Neuronal stem cell (in vitro differentiated cells): Measurements from ENCODE around the gene ATP9B.
"Not testable (repeated sequence)": the region's sequence is repeated elsewhere in the genome, so short reads cannot be mapped to it uniquely, and the experiment has no call there.

ENCODE experiments used
- DNase-seq: peaks from one replicate; pipeline ENCODE4 v3.0.0-alpha.2; 2013; ENCODE audit warnings: low spot score
- H2AFZ ChIP-seq: one replicate; pipeline ENCODE4 v1.6.1; 2013; ENCODE audit warnings: mild to moderate bottlenecking, low read length, inconsistent platforms
- H2AK5ac ChIP-seq: 2 replicates; pipeline ENCODE4 v1.6.1; 2013; ENCODE audit warnings: low read depth, mild to moderate bottlenecking, inconsistent platforms, low read length, moderate library complexity, mixed read lengths
- H2BK120ac ChIP-seq: 2 replicates; pipeline ENCODE4 v1.6.1; 2013; ENCODE audit warnings: low read depth, mild to moderate bottlenecking, inconsistent platforms, low read length, moderate library complexity, mixed read lengths
- H2BK12ac ChIP-seq: one replicate; pipeline ENCODE4 v1.6.1; 2013; ENCODE audit warnings: low read length, inconsistent platforms
- H2BK15ac ChIP-seq: 2 replicates; pipeline ENCODE4 v1.6.1; 2013; ENCODE audit warnings: mild to moderate bottlenecking, low read length, inconsistent platforms, mixed read lengths
- H2BK5ac ChIP-seq: one replicate; pipeline ENCODE4 v1.6.1; 2013; ENCODE audit warnings: inconsistent platforms, mild to moderate bottlenecking, low read length, moderate library complexity
- H3K14ac ChIP-seq: one replicate; pipeline ENCODE4 v1.6.1; 2013; ENCODE audit warnings: low read length, inconsistent platforms
- H3K18ac ChIP-seq: 2 replicates; pipeline ENCODE4 v1.6.1; 2013; ENCODE audit warnings: low read length, inconsistent platforms
- H3K23ac ChIP-seq: 2 replicates; pipeline ENCODE4 v1.6.1; 2013; ENCODE audit warnings: low read depth, mild to moderate bottlenecking, mixed read lengths, low read length, inconsistent platforms; ENCODE audit not compliant: poor library complexity
- H3K27ac ChIP-seq: replicated peaks from 3 replicates; pipeline ENCODE4 v1.5.1; 2013; ENCODE audit warnings: low read length, inconsistent platforms
- H3K27me3 ChIP-seq, 3 experiments: 2 replicates each; pipeline ENCODE4 v1.6.1; 2013; ENCODE audit warnings: low read length in 3 of 3, mild to moderate bottlenecking in 2 of 3, inconsistent platforms in 1 of 3, low read depth in 1 of 3, mixed read lengths in 1 of 3, moderate library complexity in 1 of 3; ENCODE audit not compliant: control insufficient read depth in 3 of 3, insufficient read depth in 3 of 3
- H3K36me3 ChIP-seq, 2 donors: replicated peaks in 1 of 2; 2 replicates each; pipeline ENCODE4 v1.6.1; 2013; ENCODE audit warnings: low read length in 2 of 2; ENCODE audit not compliant: control insufficient read depth in 2 of 2, insufficient read depth in 2 of 2
- H3K4ac ChIP-seq: 2 replicates; pipeline ENCODE4 v1.6.1; 2013; ENCODE audit warnings: inconsistent platforms, mild to moderate bottlenecking, low read length, moderate library complexity
- H3K4me1 ChIP-seq, 2 donors: 1 replicate in 1 of 2; 2 replicates in 1 of 2; pipeline ENCODE4 v1.6.1; 2013; ENCODE audit warnings: low read length in 2 of 2, low read depth in 1 of 2; ENCODE audit not compliant: control insufficient read depth in 2 of 2, insufficient read depth in 1 of 2
- H3K4me2 ChIP-seq: one replicate; pipeline ENCODE4 v1.6.1; 2013; ENCODE audit warnings: mild to moderate bottlenecking, low read length, inconsistent platforms; ENCODE audit not compliant: insufficient read depth, poor library complexity, severe bottlenecking
- H3K4me3 ChIP-seq, 2 donors: 2 replicates each; pipeline ENCODE4 v1.5.1; 2013; ENCODE audit warnings: low read length in 2 of 2, mild to moderate bottlenecking in 2 of 2, inconsistent platforms in 1 of 2, moderate library complexity in 1 of 2
- H3K79me1 ChIP-seq: one replicate; pipeline ENCODE4 v1.6.1; 2013; ENCODE audit warnings: low read depth, mild to moderate bottlenecking, inconsistent platforms, low read length, moderate library complexity
- H3K9ac ChIP-seq: one replicate; pipeline ENCODE4 v1.6.1; 2013; ENCODE audit warnings: mild to moderate bottlenecking, low read depth, low read length, inconsistent platforms; ENCODE audit not compliant: poor library complexity
- H3K9me3 ChIP-seq, 2 donors: replicated peaks in 1 of 2; 2 replicates each; pipeline versions ENCODE3 to v1.6.1; 2013; ENCODE audit warnings: low read length in 2 of 2, mild to moderate bottlenecking in 2 of 2, inconsistent platforms in 1 of 2, low read depth in 1 of 2, mixed read lengths in 1 of 2, moderate library complexity in 1 of 2; ENCODE audit not compliant: control insufficient read depth in 2 of 2, insufficient read depth in 1 of 2
- H4K8ac ChIP-seq: one replicate; pipeline ENCODE4 v1.6.1; 2013; ENCODE audit warnings: low read depth, mild to moderate bottlenecking, inconsistent platforms, low read length, moderate library complexity
- H4K91ac ChIP-seq: one replicate; pipeline ENCODE4 v1.6.1; 2013; ENCODE audit warnings: low read length, low read depth, mild to moderate bottlenecking, inconsistent platforms; ENCODE audit not compliant: poor library complexity
- WGBS, 2 donors: extraction: QIAGEN DNeasy Blood & Tissue Kit; methylation state at CpG; one replicate each; pipeline ENCODE4 v1.1.7; 2013; ENCODE audit warnings: missing lambda C conversion rate in 2 of 2, mixed read lengths in 1 of 2; ENCODE audit not compliant: insufficient read length in 2 of 2, insufficient replicate concordance in 1 of 2; ENCODE audit errors: extremely low coverage in 2 of 2; 5-methylcytosine and 5-hydroxymethylcytosine counted together

Gene ATP9B

GRCh38 chr18:79260510-79260909, 191.3 kb downstream of the ATP9B start:
- Histone ChIP-seq H3K4me1 (peaks cover 0 to 5% of the 10 kb centered on the region in 2 donors), H3K4me3 (no peak overlapping the region), H2AFZ (no peak overlapping the region), H3K18ac (no peak overlapping the region), H3K79me1 (no peaks in the 10 kb centered on the region), H2BK120ac (no peak overlapping the region), H3K9me3 (no peaks in the 10 kb centered on the region), H3K4me2 (no peak overlapping the region), H2BK5ac (no peak overlapping the region), H3K4ac (no peak overlapping the region), H3K27ac (no peak overlapping the region), H4K91ac (no peak overlapping the region), H3K27me3 (no peaks in the 10 kb centered on the region), H3K23ac (no peak overlapping the region), H3K9ac (no peak overlapping the region), H3K14ac (no peak overlapping the region), H2AK5ac (no peak overlapping the region), H2BK15ac (no peak overlapping the region), H2BK12ac (no peak overlapping the region), H4K8ac (no peak overlapping the region), H3K36me3 (peaks cover 0 to under 1% of the 10 kb centered on the region in 2 donors)
- no CpG with 5 or more reads among the region's 1 CpG for WGBS, 2 donors
- no peak for DNase-seq

- not testable (repeated sequence) for H2AFZ ChIP-seq, H3K36me3 ChIP-seq, H3K4me3 ChIP-seq, H3K9me3 ChIP-seq, H3K9ac ChIP-seq, H2AK5ac ChIP-seq, H4K91ac ChIP-seq, H2BK12ac ChIP-seq, H3K18ac ChIP-seq, H2BK15ac ChIP-seq, H2BK120ac ChIP-seq, H3K23ac ChIP-seq, H3K4me2 ChIP-seq, H3K27ac ChIP-seq, H2BK5ac ChIP-seq, H3K14ac ChIP-seq, H4K8ac ChIP-seq, H3K27me3 ChIP-seq, H3K4ac ChIP-seq, DNase-seq, H3K79me1 ChIP-seq, H3K4me1 ChIP-seq
- WGBS, 2 donors = no CpG with 5 or more reads among the region's 9 CpGs
Observed at GRCh38 chr18:79265068-79265467, 195.9 kb downstream of the ATP9B start.

- not testable (repeated sequence) for H2AFZ ChIP-seq, H3K9ac ChIP-seq, DNase-seq, H3K18ac ChIP-seq, H3K9me3 ChIP-seq, H2BK120ac ChIP-seq, H3K14ac ChIP-seq, H4K8ac ChIP-seq, H3K27me3 ChIP-seq, H4K91ac ChIP-seq, H2AK5ac ChIP-seq, H2BK15ac ChIP-seq, H3K27ac ChIP-seq, H3K23ac ChIP-seq, H3K4ac ChIP-seq, H3K4me2 ChIP-seq, H2BK5ac ChIP-seq, H3K4me1 ChIP-seq, H3K36me3 ChIP-seq, H2BK12ac ChIP-seq, H3K4me3 ChIP-seq, H3K79me1 ChIP-seq
Observed at GRCh38 chr18:79271812-79272211, 202.6 kb downstream of the ATP9B start.

GRCh38 chr18:79272916-79273315, 203.7 kb downstream of the ATP9B start:
- Histone ChIP-seq H3K9ac (no peak overlapping the region), H3K27ac (no peak overlapping the region), H3K23ac (no peak overlapping the region), H3K18ac (no peak overlapping the region), H3K4me3 (no peak overlapping the region), H3K4ac (no peak overlapping the region), H4K91ac (no peak overlapping the region), H2BK15ac (no peak overlapping the region), H2AFZ (no peak overlapping the region), H2BK120ac (no peak overlapping the region), H2BK5ac (no peak overlapping the region), H3K79me1 (no peaks in the 10 kb centered on the region), H3K4me2 (no peak overlapping the region), H3K36me3 (peaks cover 9 to 10% of the 10 kb centered on the region in 2 donors), H3K4me1 (peaks cover 0 to 5% of the 10 kb centered on the region in 2 donors), H3K14ac (no peak overlapping the region), H3K9me3 (peaks cover 0 to 2% of the 10 kb centered on the region in 2 donors), H2AK5ac (no peak overlapping the region), H3K27me3 (no peaks in the 10 kb centered on the region), H2BK12ac (no peak overlapping the region), H4K8ac (no peak overlapping the region)
- no CpG with 5 or more reads among the region's 8 CpGs for WGBS, 2 donors
- DNase-seq = no peak
